GM12878 (cell line): ENCODE results near the gene ITSN2. TPM values are rescaled to one million over a fixed set of nuclear protein-coding genes. Genes with fewer than 3 reads are reported as not detected.

ENCODE experiments used
- ATF2 ChIP-seq: IDR thresholded peaks from 2 replicates; pipeline ENCODE4 v1.6.1; 2012; ENCODE audit warnings: low read length, inconsistent platforms
- ATF7 ChIP-seq: fragments of 450-650 bp; IDR thresholded peaks from 2 replicates; pipeline ENCODE4 v1.6.1; 2016; ENCODE audit warnings: low read depth, mild to moderate bottlenecking
- BACH1 ChIP-seq: fragments of 450-650 bp; IDR thresholded peaks from 2 replicates; pipeline ENCODE4 v1.6.1; 2017; ENCODE audit warnings: mild to moderate bottlenecking, borderline replicate concordance
- BHLHE40 ChIP-seq, 2 experiments: fragments of 450-650 bp in 1 of 2; IDR thresholded peaks; 2 replicates each; pipeline ENCODE4 v1.6.1; 2011 to 2017; ENCODE audit warnings: low read depth in 2 of 2, borderline replicate concordance in 1 of 2, improper control_type of control experiment in 1 of 2, low read length in 1 of 2, mild to moderate bottlenecking in 1 of 2
- CBX3 ChIP-seq: fragments of 200-600 bp; sonication (generic); IDR thresholded peaks from 2 replicates; pipeline ENCODE4 v1.6.1; 2016; ENCODE audit warnings: low read depth, borderline replicate concordance
- CEBPB ChIP-seq, 2 experiments: fragments of 150-350 bp in 1 of 2; IDR thresholded peaks; 2 replicates each; pipeline ENCODE4 v1.6.1; 2012 to 2014; ENCODE audit warnings: low read depth in 2 of 2, low read length in 2 of 2, borderline replicate concordance in 1 of 2, inconsistent platforms in 1 of 2
- CHD2 ChIP-seq: IDR thresholded peaks from 2 replicates; pipeline ENCODE4 v1.6.1; 2011; ENCODE audit warnings: low read depth, low read length, improper control_type of control experiment, borderline replicate concordance
- CREB1 ChIP-seq: IDR thresholded peaks from 2 replicates; pipeline ENCODE4 v1.6.1; 2012; ENCODE audit warnings: low read depth, mild to moderate bottlenecking, inconsistent platforms
- ETV6 ChIP-seq, 2 experiments: fragments of 450-650 bp in 1 of 2; IDR thresholded peaks in 1 of 2; conservative IDR thresholded peaks in 1 of 2; 2 replicates each; pipeline ENCODE4 v1.6.1; 2014; ENCODE audit warnings: antibody characterized with exemption in 1 of 2, borderline replicate concordance in 1 of 2, low read depth in 1 of 2, mild to moderate bottlenecking in 1 of 2, moderate library complexity in 1 of 2
- FOXM1 ChIP-seq: IDR thresholded peaks from 2 replicates; pipeline ENCODE4 v1.6.1; 2012; ENCODE audit warnings: low read depth, mild to moderate bottlenecking, inconsistent platforms, low read length, moderate library complexity
- GABPA ChIP-seq: IDR thresholded peaks from 2 replicates; pipeline ENCODE4 v1.6.1; 2014; ENCODE audit warnings: antibody characterized with exemption, low read depth, mild to moderate bottlenecking, inconsistent platforms
- HDAC2 ChIP-seq: fragments of 200-600 bp; sonication (generic); IDR thresholded peaks from 2 replicates; pipeline ENCODE4 v1.6.1; 2017
- HDAC6 ChIP-seq: fragments of 200-600 bp; sonication (generic); IDR thresholded peaks from one replicate; pipeline ENCODE4 v1.8.0; 2017; ENCODE audit warnings: antibody characterized with exemption; ENCODE audit not compliant: unreplicated experiment
- IRF3 ChIP-seq: fragments of 450-650 bp; IDR thresholded peaks from 2 replicates; pipeline ENCODE4 v1.6.1; 2014; ENCODE audit warnings: mild to moderate bottlenecking
- NFXL1 ChIP-seq: fragments of 450-650 bp; IDR thresholded peaks from 2 replicates; pipeline ENCODE4 v1.6.1; 2017; ENCODE audit warnings: antibody characterized with exemption, mild to moderate bottlenecking, borderline replicate concordance
- NR2C1 ChIP-seq: fragments of 450-650 bp; IDR thresholded peaks from 2 replicates; pipeline ENCODE4 v1.6.1; 2017; ENCODE audit warnings: antibody characterized with exemption, mild to moderate bottlenecking, moderate library complexity
- RFX5 ChIP-seq: IDR thresholded peaks from 2 replicates; pipeline ENCODE4 v1.6.1; 2011; ENCODE audit warnings: low read depth, low read length, improper control_type of control experiment
- SMARCA5 ChIP-seq: fragments of 450-650 bp; IDR thresholded peaks from 2 replicates; pipeline ENCODE4 v1.6.1; 2017; ENCODE audit warnings: mild to moderate bottlenecking
- TAF1 ChIP-seq: IDR thresholded peaks from 2 replicates; pipeline ENCODE4 v1.6.1; 2011; ENCODE audit warnings: mild to moderate bottlenecking, low read depth, low read length, borderline replicate concordance
- TCF3 ChIP-seq: IDR thresholded peaks from 2 replicates; pipeline ENCODE4 v1.6.1; 2012; ENCODE audit warnings: low read depth, mild to moderate bottlenecking, low read length, borderline replicate concordance; ENCODE audit not compliant: insufficient read depth
- YBX1 ChIP-seq: fragments of 450-650 bp; IDR thresholded peaks from 2 replicates; pipeline ENCODE4 v1.6.1; 2016; ENCODE audit warnings: antibody characterized with exemption
- ZNF217 ChIP-seq: fragments of 450-650 bp; IDR thresholded peaks from 2 replicates; pipeline ENCODE4 v1.6.1; 2017; ENCODE audit warnings: antibody characterized with exemption, mild to moderate bottlenecking
- ZNF24 ChIP-seq: fragments of 450-650 bp; IDR thresholded peaks from 2 replicates; pipeline ENCODE4 v1.6.1; 2017; ENCODE audit warnings: antibody characterized with exemption, mild to moderate bottlenecking
- ZNF687 ChIP-seq: fragments of 450-650 bp; IDR thresholded peaks from 2 replicates; pipeline ENCODE4 v1.6.1; 2017; ENCODE audit warnings: mild to moderate bottlenecking, moderate library complexity
- polyA plus RNA-seq, 11 experiments: library from polyadenylated mRNA; depleted of rRNA in 4 of 11; unstranded in 6 of 11; stranded (reverse) in 5 of 11; fragments of >200 nt; fragmentation: Nextera tagmentation in 4 of 11; fragmentation: Illumina TruSeq in 1 of 11; extraction: Ambion mirVana in 4 of 11; extraction: Trizol in 1 of 11; gene quantifications; 1 replicate in 1 of 11; 2 replicates in 10 of 11; pipeline versions ENCODE4 v1.2.1 to v1.2.3, GENCODE V29; 2011 to 2016; ENCODE audit warnings: inconsistent platforms in 2 of 11, missing spikeins in 2 of 11, low read depth in 1 of 11
- total RNA-seq, 4 experiments: library from RNA; depleted of rRNA in 3 of 4; stranded (reverse); fragments of >200 nt in 3 of 4; fragmentation: Illumina TruSeq in 1 of 4; extraction: Trizol in 1 of 4; gene quantifications; 2 replicates each; pipeline versions ENCODE4 v1.2.1 to v1.2.3, GENCODE V29; 2013 to 2021

ITSN2 gene
- total and polyA plus RNA-seq, 10 of the 15 experiments (the other 5 are each of a cell fraction or from before 2014, with no cell fraction given): 20.5 to 80.0 (median 54.7) TPM

- peak; percentile 55; the same call in 1 of the 2 replicates for TF ChIP-seq BACH1
- TF ChIP-seq TAF1: peak; percentile 79
- no peak for TF ChIP-seq HDAC2
- TF ChIP-seq HDAC6: no peak
- no peak for TF ChIP-seq YBX1
- TF ChIP-seq NR2C1: no peak
- TF ChIP-seq ATF2: no peak
- TF ChIP-seq SMARCA5: peak; percentile 83
- 0 out of 2 replicates have a peak, but pooled peaks have one; percentile 32 for TF ChIP-seq ATF7
- peak in 1 of 2 experiments; percentile 23; a peak in 1 of 4 replicates for TF ChIP-seq ETV6 (conservative IDR thresholded peaks at IDR 0.05 in 1 of 2, IDR thresholded peaks at IDR 0.05 in 1 of 2; ENCODE audit: borderline replicate concordance in 1 of 2, low read depth in 1 of 2)
- no peak for TF ChIP-seq CBX3
- TF ChIP-seq ZNF24: no peak
- no peak for TF ChIP-seq IRF3
- no peak for TF ChIP-seq FOXM1
- no peak for TF ChIP-seq RFX5
- peak in 1 of 2 experiments; percentile 72; a peak in 2 of 4 replicates for TF ChIP-seq BHLHE40 (IDR thresholded peaks at IDR 0.05; ENCODE audit: borderline replicate concordance in 1 of 2, low read depth in 2 of 2, low read length in 1 of 2)
- 0 out of 2 replicates have a peak, but pooled peaks have one; percentile 47 for TF ChIP-seq ZNF217
- TF ChIP-seq CHD2: 0 out of 2 replicates have a peak, but pooled peaks have one; percentile 63
- TF ChIP-seq TCF3: peak; percentile 61; the same call in 1 of the 2 replicates
- no peak for TF ChIP-seq GABPA
- TF ChIP-seq ZNF687: no peak; the same call in none of the 2 replicates
- no peak; the same call in 1 of the 2 replicates for TF ChIP-seq CREB1
- no peak for TF ChIP-seq NFXL1
- no peak for TF ChIP-seq CEBPB (IDR thresholded peaks at IDR 0.05; ENCODE audit: borderline replicate concordance in 1 of 2, low read depth in 2 of 2, low read length in 2 of 2)
Observed at GRCh38 chr2:24360050-24360962, at the start of gene ITSN2 (continued).
